Fibroblast of gingiva (primary cell): ENCODE results near the gene BDKRB1.

Experiments
- DNase-seq: peaks from one replicate; pipeline ENCODE4 v3.0.0-alpha.2; 2011; ENCODE audit warnings: low read depth

BDKRB1 gene

DNA sequence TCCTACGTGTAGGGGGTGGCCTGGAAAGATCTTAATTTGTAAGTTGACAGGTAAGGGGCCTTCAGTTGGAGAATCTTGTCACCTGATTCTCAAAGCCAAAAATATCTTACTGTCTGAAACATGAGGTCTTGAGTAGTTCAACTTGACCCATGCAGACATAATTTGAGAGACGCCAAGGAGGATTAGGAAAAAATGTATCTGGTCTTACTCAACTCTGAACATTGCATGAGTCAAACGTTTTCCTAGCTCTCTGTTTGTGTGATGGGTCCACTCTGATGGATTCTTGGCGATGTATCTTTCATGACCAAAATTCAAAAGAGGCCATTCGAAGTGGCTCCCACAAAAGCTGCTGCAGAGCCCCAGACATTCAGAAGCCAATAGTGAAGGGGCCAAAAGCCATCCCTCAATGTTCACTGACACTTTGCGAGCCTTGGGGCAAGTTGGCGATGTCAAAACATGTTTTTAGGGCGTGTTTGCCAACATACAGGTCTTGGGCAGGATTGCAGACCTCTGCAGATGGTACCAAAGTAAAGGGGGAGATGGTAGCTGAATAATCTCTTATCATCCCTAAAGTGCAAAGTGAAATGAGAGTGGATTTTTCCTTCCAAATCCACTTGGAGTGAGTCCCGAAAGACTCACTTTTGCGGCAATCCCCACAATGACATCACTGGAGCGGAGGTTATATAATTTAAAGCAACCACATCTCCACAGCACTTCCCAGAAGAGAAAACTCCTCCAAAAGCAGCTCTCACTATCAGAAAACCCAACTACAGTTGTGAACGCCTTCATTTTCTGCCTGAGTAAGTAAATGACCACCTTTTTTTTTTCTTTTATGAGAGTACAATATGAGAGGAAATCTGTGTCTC lies at the start of gene BDKRB1:
Gene BDKRB1 (plus strand): TSS at position 710 of the 866 bp plus-strand sequence. CDS start 7,473 bp downstream, outside the sequence.
- peak; percentile 77 for DNase-seq

GRCh38 chr14:96206461-96206860 lies 49.5 kb upstream of the BDKRB1 start:
- no peak for DNase-seq

GRCh38 chr14:96207686-96208085 lies 48.3 kb upstream of the BDKRB1 start:
- DNase-seq = no peak

DNA sequence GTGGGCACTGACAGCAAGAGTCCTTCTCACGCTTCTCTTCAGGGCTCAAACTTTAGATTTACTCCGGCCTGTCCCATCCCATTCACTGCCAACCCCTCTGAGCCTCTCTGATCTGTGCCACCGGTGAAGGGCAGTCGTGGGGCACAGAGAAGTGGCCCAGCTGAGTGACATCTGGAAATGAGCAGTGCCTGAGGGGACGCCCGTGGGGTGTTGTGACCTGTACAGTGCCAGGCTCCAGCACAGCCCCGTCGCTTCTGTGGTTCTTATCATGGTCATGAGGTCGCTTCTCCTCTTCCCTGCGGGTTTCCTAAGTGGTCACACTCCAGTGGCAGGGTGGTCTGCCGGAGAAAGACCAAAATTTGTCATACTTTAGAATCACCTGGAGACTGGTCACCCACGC lies 47.3 kb upstream of the BDKRB1 start:
- no peak for DNase-seq

DNA sequence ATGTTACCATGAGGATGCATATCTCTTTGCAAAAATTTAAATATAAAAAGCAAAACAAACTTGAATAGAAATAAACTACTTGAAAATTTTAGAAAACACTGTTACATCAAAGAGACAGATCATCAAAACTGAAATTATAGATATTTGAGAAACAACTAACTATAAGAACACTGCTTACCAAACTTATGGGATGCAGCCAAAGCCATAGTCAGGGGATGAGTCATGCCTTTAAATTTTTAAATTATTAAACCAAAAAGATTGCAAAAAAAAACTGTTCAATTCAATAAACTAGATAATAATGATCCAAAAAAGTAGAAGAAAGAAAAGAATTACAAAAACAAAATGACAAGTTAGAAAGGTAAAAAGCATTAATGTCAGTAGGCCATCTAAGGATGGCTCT lies 43.9 kb upstream of the BDKRB1 start:
- DNase-seq = no peak

DNA sequence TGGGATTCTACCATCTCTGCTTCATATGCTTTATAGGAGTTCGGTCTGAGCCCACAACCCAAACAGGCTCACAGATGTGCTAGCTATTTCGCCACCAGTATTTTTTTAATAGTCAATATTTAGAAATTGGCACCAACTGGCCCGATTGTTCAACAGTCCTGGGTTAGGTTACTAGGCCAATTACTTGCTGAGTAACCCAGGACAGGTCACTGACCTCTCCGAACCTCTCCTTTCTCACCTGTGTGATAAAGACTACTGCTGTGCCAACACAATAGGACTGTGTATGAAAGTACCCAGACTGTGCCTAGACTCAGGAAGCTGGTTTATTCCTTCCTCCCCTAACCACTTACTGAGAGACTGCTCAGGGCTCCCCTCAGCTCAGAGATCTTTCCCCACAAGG lies 43.1 kb upstream of the BDKRB1 start:
- DNase-seq = no peak

- no peak for DNase-seq
These were observed 42.0 kb upstream of the BDKRB1 start for GRCh38 chr14:96213871-96214465.

- no peak for DNase-seq
These were observed 41.2 kb upstream of the BDKRB1 start for GRCh38 chr14:96214793-96215192.

DNA sequence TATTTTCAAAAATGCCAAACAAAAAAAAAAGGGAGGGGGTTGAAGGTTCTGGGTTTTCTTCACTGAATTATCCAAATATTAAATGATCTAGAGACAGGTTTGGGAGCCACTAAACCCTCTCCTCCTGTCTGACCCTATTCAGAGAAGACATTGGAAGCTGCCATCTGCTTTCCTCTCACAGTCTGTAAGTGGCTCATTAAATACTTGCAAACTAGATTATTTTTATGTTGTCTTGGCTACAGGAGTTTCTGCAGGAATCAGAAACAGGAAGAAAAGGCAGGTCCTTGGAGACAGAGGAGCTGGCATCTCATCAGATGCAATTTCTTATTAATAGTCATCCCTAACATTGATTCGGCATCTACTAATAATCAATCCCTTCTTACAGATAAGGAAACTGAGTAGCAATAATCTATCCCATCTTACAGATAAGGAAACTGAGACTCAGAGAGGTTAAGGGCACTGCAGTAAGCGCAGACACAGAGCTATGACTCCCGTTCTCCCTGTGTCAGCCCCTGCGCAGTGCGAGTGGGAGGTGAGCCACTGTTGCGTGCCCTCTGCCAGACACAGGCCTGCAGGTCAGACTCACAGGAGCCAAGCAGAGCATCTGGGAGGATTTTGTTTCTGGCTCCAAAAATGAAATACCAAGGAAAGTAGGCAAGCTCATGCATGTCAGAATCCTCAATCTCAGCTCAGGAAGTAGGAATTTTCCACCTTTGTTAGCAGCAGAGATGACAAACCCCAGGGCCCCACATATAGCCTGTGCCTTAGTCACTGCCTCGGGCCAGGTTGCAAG lies 40.4 kb upstream of the BDKRB1 start:
- DNase-seq = no peak

- no peak for DNase-seq
These were observed 39.4 kb upstream of the BDKRB1 start for GRCh38 chr14:96216627-96217026.

DNA sequence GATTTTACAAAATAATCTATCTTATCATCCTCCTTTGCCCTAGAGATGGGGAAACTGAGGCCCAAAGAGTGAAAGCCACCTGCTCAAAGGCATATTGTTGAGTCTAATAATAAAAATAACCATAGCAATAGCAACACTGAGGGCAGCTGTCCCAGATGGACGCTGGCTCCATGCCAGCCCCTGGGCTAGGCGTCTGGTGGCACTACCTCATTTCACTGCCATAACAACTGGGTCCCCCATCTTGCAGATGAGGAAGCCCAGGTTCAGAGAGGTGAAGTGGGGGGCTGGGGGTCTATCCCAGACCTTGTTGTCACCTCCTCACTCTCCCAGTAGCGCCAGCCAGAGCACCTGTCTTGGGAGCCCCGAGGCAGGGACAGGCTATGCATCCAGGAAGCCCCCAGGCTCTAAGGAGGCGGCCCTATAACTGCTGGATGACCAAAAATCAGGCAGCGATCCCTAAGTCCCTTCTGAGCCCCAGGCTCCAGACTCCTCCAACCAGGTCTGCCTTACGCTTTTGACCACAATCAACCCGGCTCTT lies 38.6 kb upstream of the BDKRB1 start:
- no peak for DNase-seq

GRCh38 chr14:96221109-96221650 lies 34.8 kb upstream of the BDKRB1 start:
- DNase-seq = peak; percentile 14

GRCh38 chr14:96221841-96222240 lies 34.2 kb upstream of the BDKRB1 start:
- no peak for DNase-seq

- DNase-seq = no peak
These were observed 31.4 kb upstream of the BDKRB1 start for GRCh38 chr14:96224480-96225096.

DNA sequence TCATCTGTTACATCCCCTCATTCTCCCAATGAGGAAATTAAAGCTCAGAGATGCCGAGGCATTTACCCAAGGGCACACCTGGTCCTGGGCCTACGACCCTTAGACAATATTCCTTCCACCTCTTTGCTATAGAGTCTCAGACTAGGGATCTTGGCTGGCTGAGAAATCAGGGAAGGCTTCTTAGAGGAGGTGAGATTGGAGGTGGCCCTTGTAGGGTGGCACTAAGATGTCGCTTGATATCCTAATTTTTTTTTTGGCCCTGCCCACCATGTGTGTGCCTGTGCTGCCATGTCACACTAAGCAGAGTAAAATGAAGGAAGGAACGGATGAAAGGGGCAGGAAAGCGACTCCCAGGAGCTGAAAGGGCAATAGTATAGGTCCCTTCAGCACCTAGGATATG lies 30.8 kb upstream of the BDKRB1 start:
- no peak for DNase-seq

- DNase-seq = no peak
These were observed 30.3 kb upstream of the BDKRB1 start for GRCh38 chr14:96225745-96226151.

DNA sequence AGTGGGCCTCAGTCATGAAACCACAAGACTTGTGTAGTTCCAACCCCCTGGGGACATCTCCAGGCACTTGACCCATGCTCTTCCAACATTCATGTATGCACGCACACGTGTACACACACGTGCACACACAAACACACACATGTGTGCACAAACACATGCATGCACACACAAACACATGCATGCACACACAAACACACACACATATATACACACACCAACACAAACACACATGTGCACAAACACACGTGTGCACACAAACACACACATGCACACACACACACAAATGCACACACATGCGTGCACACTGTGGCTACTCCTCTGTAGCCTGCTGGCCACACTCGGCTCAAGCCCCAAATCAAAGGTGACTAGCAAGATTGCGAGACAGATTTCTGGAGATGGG lies 28.6 kb upstream of the BDKRB1 start:
- no peak for DNase-seq

GRCh38 chr14:96229315-96229714 lies 26.7 kb upstream of the BDKRB1 start:
- no peak for DNase-seq

GRCh38 chr14:96231056-96231455 lies 25.0 kb upstream of the BDKRB1 start:
- DNase-seq = no peak

- no peak for DNase-seq
These were observed 24.4 kb upstream of the BDKRB1 start for GRCh38 chr14:96231526-96232130.

GRCh38 chr14:96232506-96232905 lies 23.5 kb upstream of the BDKRB1 start:
- DNase-seq = no peak
